ENCODE results near the gene NCAPG2.

NCAPG2 gene, protein sequence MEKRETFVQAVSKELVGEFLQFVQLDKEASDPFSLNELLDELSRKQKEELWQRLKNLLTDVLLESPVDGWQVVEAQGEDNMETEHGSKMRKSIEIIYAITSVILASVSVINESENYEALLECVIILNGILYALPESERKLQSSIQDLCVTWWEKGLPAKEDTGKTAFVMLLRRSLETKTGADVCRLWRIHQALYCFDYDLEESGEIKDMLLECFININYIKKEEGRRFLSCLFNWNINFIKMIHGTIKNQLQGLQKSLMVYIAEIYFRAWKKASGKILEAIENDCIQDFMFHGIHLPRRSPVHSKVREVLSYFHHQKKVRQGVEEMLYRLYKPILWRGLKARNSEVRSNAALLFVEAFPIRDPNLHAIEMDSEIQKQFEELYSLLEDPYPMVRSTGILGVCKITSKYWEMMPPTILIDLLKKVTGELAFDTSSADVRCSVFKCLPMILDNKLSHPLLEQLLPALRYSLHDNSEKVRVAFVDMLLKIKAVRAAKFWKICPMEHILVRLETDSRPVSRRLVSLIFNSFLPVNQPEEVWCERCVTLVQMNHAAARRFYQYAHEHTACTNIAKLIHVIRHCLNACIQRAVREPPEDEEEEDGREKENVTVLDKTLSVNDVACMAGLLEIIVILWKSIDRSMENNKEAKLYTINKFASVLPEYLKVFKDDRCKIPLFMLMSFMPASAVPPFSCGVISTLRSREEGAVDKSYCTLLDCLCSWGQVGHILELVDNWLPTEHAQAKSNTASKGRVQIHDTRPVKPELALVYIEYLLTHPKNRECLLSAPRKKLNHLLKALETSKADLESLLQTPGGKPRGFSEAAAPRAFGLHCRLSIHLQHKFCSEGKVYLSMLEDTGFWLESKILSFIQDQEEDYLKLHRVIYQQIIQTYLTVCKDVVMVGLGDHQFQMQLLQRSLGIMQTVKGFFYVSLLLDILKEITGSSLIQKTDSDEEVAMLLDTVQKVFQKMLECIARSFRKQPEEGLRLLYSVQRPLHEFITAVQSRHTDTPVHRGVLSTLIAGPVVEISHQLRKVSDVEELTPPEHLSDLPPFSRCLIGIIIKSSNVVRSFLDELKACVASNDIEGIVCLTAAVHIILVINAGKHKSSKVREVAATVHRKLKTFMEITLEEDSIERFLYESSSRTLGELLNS

DNA sequence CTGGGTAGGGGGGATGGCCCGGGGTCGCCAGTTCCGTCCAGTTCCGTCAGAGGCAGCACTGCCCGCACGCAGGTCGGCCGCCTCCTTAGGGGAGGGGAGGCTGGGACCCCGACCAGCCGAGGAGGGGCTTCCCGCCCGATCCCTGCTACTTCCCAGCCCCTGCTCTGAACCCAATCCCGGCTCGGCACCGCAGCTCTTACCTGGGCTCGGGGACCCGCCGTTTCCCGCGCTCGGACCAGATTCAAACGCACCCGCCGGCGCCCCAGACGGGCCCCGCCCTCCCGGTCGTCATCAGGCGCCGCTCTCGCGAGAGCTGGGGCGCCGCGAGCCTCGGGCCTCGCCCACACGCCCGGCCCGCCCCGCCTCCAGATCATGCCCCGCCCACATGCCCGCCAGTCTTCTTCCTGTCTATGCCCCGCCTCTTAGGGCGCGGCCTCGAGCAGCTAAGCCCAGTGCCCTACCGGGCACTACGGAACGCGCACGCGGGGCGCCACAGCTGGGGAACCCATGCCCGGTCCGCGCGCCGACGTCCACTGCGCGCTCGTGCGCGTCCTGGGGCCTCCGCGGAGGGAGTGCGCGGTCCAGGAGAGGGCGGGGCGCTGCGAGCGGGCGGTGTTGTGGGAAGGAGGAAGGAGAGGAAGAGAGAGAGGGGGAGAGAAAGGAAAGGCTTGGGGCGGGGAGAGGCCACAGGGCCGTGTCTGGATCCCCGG is at the start of gene NCAPG2:
TSS of gene NCAPG2 (minus strand) at position 281 of the 710 bp plus-strand sequence. CDS start 2,905 bp downstream, outside the sequence.
- TF ChIP-seq, protein P1, sequence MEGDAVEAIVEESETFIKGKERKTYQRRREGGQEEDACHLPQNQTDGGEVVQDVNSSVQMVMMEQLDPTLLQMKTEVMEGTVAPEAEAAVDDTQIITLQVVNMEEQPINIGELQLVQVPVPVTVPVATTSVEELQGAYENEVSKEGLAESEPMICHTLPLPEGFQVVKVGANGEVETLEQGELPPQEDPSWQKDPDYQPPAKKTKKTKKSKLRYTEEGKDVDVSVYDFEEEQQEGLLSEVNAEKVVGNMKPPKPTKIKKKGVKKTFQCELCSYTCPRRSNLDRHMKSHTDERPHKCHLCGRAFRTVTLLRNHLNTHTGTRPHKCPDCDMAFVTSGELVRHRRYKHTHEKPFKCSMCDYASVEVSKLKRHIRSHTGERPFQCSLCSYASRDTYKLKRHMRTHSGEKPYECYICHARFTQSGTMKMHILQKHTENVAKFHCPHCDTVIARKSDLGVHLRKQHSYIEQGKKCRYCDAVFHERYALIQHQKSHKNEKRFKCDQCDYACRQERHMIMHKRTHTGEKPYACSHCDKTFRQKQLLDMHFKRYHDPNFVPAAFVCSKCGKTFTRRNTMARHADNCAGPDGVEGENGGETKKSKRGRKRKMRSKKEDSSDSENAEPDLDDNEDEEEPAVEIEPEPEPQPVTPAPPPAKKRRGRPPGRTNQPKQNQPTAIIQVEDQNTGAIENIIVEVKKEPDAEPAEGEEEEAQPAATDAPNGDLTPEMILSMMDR (IDR thresholded peaks at IDR 0.05; ENCODE audit: low read depth, low read length), result peak; percentile 18
- peak within 1 kb of the TSS; percentile 97 to 99 for H3K4me3 ChIP-seq (replicated peaks in 1 of 2; ENCODE audit: low read depth in 2 of 2, low read length in 2 of 2)
- peak; percentile 98 to 99 for DNase-seq (ENCODE audit: low read depth in 2 of 2)

DNA sequence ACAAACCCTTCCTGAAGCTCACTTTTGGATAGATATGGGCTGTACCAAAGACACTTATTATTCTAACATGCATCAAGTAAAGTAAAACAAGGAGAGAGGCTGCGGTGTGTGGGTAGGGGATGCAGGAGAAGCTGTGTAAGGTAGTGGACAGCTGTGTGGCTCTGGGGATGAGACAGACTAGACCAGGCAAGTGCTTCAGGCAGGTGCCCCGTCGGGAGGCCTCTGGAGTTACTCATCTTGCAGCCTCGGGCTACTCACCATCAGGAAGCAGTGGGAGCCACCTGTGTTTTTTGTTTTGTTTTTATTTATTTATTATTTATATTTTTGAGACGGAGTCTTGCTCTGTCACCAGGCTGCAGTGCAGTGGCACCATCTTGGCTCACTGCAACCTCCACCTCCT is 49.3 kb upstream of the NCAPG2 start:
- TF ChIP-seq, protein P1 (IDR thresholded peaks at IDR 0.05; ENCODE audit: low read depth, low read length), result no peak
- no peak for DNase-seq (ENCODE audit: low read depth in 2 of 2)
- no peak overlapping the region for H3K4me3 ChIP-seq (replicated peaks in 1 of 2; ENCODE audit: low read depth in 2 of 2, low read length in 2 of 2)

DNA sequence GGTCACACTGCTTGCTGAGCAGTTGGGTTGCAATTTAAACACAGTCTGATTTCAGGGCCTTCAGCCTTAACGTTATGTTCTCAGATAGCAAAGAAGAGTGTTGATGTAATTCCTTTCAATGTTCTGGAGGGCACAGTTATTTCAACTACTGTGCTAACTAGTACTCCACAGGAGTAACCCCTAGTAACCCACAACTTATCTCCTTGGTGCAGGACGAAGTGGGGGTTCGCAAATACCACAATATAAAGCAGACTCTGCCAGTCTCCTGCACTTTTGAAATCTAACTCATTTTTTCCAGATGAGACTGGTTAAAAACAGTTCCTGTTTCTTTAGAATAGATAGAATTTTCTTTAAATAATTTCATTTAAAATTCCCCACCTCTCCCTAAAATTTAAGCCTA is 47.1 kb upstream of the NCAPG2 start:
- DNase-seq (ENCODE audit: low read depth in 2 of 2), result no peak
- TF ChIP-seq, protein P1 (IDR thresholded peaks at IDR 0.05; ENCODE audit: low read depth, low read length), result no peak
- no peak overlapping the region for H3K4me3 ChIP-seq (replicated peaks in 1 of 2; ENCODE audit: low read depth in 2 of 2, low read length in 2 of 2)

DNA sequence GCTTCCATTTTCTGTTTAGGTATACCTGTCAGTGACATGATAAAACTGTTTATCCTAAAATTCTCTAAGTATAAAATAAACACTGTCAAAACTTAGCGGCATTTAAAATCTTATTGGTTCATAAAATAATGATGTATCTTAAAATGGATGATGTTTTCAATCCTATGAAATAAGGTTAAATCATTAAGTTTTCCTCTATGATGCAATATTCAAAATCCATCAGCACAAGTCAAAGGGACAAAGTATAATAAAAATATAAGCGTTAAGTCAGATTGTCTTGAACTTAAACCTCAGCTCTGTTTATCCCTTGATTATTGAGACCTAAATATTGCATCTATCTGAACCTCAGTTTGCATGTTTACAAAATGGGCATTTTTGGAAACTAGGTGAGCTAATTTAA is 46.6 kb upstream of the NCAPG2 start:
- TF ChIP-seq, protein P1 (IDR thresholded peaks at IDR 0.05; ENCODE audit: low read depth, low read length), result no peak
- no peak overlapping the region for H3K4me3 ChIP-seq (replicated peaks in 1 of 2; ENCODE audit: low read depth in 2 of 2, low read length in 2 of 2)
- no peak for DNase-seq (ENCODE audit: low read depth in 2 of 2)

DNA sequence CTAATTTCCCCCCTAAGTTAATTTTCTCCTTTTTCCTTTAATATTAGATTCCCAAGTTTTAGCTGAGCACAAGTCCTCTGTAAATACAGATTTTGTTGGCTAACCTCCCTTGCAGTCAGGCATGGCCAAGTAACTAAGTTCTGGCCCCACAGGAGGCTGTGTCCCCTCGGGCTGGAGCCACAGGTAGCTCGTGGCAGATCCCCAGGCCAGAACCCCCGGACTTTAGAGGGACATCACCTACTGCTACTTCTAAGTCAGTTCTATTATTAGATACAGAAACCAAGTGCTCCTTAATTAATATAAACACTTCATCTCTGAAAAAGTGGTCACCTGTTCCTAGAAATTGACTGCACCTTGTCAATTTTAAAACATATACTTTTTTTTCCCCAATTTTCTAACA is 46.1 kb upstream of the NCAPG2 start:
- no peak for DNase-seq (ENCODE audit: low read depth in 2 of 2)
- no peak overlapping the region for H3K4me3 ChIP-seq (replicated peaks in 1 of 2; ENCODE audit: low read depth in 2 of 2, low read length in 2 of 2)
- TF ChIP-seq, protein P1 (IDR thresholded peaks at IDR 0.05; ENCODE audit: low read depth, low read length), result no peak

DNA sequence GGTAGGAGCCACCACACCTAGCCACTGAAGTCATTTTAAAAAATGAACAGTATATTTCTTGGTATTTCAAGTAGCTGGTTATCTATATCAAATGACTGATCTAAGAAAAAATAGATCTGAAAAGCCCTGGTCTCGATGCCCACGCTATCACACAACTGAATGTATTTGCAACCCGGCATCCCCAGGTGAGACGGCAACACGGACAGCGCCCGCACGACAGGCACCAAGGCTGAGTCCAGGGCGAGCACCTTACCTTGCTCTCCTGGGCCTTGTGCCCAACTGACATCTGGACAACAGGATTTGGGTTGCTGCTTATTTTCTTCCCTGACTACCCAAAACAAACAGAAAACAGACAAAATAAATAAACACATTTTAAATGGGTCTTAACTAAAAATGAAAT is 44.8 kb upstream of the NCAPG2 start:
- DNase-seq (ENCODE audit: low read depth in 2 of 2), result no peak
- H3K4me3 ChIP-seq (replicated peaks in 1 of 2; ENCODE audit: low read depth in 2 of 2, low read length in 2 of 2), result no peak overlapping the region
- TF ChIP-seq, protein P1 (IDR thresholded peaks at IDR 0.05; ENCODE audit: low read depth, low read length), result no peak

All from cardiac fibroblast (primary cell).